Keratinocyte (primary cell): ENCODE results near the gene TMEM131. TPM values are rescaled to one million over a fixed set of nuclear protein-coding genes. Genes with fewer than 3 reads are reported as not detected.

Source experiments
- DNase-seq: peaks from one replicate; pipeline ENCODE4 v3.0.0-alpha.2; 2011; ENCODE audit warnings: low read depth, missing footprints, low spot score
- FAIRE-seq: peaks from 2 replicates; lab custom pipeline; 2011; peaks lifted over from hg19 to GRCh38; lab: Jason Lieb, UNC
- H2AFZ ChIP-seq: 2 replicates; pipeline ENCODE4 v1.6.0; 2012; ENCODE audit warnings: low read length, control low read depth, inconsistent platforms; ENCODE audit not compliant: control insufficient read depth
- H3K27ac ChIP-seq: 2 replicates; pipeline ENCODE4 v1.5.1; 2011; ENCODE audit warnings: low read length; ENCODE audit not compliant: control insufficient read depth, insufficient read depth
- H3K27me3 ChIP-seq: 3 replicates; pipeline ENCODE4 v1.6.0; 2011; ENCODE audit warnings: low read length; ENCODE audit not compliant: control insufficient read depth, insufficient read depth; ENCODE audit errors: extremely low read depth
- H3K36me3 ChIP-seq, 2 experiments: 2 replicates in 1 of 2; 3 replicates in 1 of 2; pipeline ENCODE4 v1.5.1; 2011; ENCODE audit warnings: low read length in 2 of 2, mild to moderate bottlenecking in 1 of 2; ENCODE audit not compliant: control insufficient read depth in 2 of 2, insufficient read depth in 2 of 2; ENCODE audit errors: extremely low read depth in 1 of 2
- H3K4me1 ChIP-seq: 3 replicates; pipeline ENCODE4 v1.5.1; 2011; ENCODE audit warnings: low read length; ENCODE audit not compliant: control insufficient read depth, insufficient read depth; ENCODE audit errors: extremely low read depth
- H3K4me2 ChIP-seq: 3 replicates; pipeline ENCODE4 v1.6.0; 2011; ENCODE audit warnings: low read depth, low read length; ENCODE audit not compliant: control insufficient read depth, insufficient read depth; ENCODE audit errors: extremely low read depth
- H3K4me3 ChIP-seq, 3 experiments: fragments of 200-600 bp in 1 of 3; sonication (generic) in 1 of 3; 2 replicates in 2 of 3; 3 replicates in 1 of 3; pipeline ENCODE4 v1.5.1; 2011 to 2016; ENCODE audit warnings: low read length in 3 of 3, mild to moderate bottlenecking in 3 of 3, control low read depth in 2 of 3, inconsistent platforms in 1 of 3, low read depth in 1 of 3, mixed read lengths in 1 of 3, mixed run types in 1 of 3, moderate library complexity in 1 of 3; ENCODE audit not compliant: control insufficient read depth in 2 of 3, insufficient read depth in 2 of 3; ENCODE audit errors: extremely low read depth in 1 of 3
- H3K79me2 ChIP-seq: 2 replicates; pipeline ENCODE4 v1.6.0; 2012; ENCODE audit warnings: low read length; ENCODE audit not compliant: control insufficient read depth, insufficient read depth
- H3K9ac ChIP-seq: 3 replicates; pipeline ENCODE4 v1.6.0; 2011; ENCODE audit warnings: low read length; ENCODE audit not compliant: control insufficient read depth, insufficient read depth; ENCODE audit errors: extremely low read depth
- H3K9me1 ChIP-seq: 3 replicates; pipeline ENCODE4 v1.6.0; 2011; ENCODE audit warnings: low read length; ENCODE audit not compliant: control insufficient read depth, insufficient read depth; ENCODE audit errors: extremely low read depth
- H3K9me3 ChIP-seq: 2 replicates; pipeline ENCODE4 v1.5.1; 2012; ENCODE audit warnings: low read depth, low read length; ENCODE audit not compliant: control insufficient read depth
- H4K20me1 ChIP-seq: 3 replicates; pipeline ENCODE4 v1.6.0; 2011; ENCODE audit warnings: low read length; ENCODE audit not compliant: control insufficient read depth, insufficient read depth; ENCODE audit errors: extremely low read depth
- EZH2 ChIP-seq: IDR thresholded peaks from one replicate; pipeline ENCODE4 v1.6.1; 2012; ENCODE audit warnings: inconsistent platforms, mild to moderate bottlenecking, low read length, moderate library complexity
- dilution Hi-C: fragments of 300-500 bp; cut with MboI; formaldehyde crosslinking; loops from one replicate; pipeline ENCODE4 v1.7.0; 2020; ENCODE audit warnings: low sequenced_read_pairs; ENCODE audit not compliant: extremely low pct_ligation_motif_present
- polyA plus RNA-seq, 5 experiments: library from polyadenylated mRNA; depleted of rRNA in 3 of 5; stranded (reverse) in 3 of 5; stranded (forward) in 1 of 5; unstranded in 1 of 5; fragments of >200 nt; gene quantifications; 1 replicate in 1 of 5; 2 replicates in 3 of 5; 3 replicates in 1 of 5; pipeline versions ENCODE4 v1.2.1 to v1.2.3, GENCODE V29; 2011 to 2012; ENCODE audit warnings: missing spikeins in 2 of 5, low read depth in 1 of 5, low replicate concordance in 1 of 5
- TF ChIP-seq, protein P1 (sequence below), 3 experiments: IDR thresholded peaks in 1 of 3; conservative IDR thresholded peaks in 1 of 3; optimal IDR thresholded peaks in 1 of 3; 2 replicates in 2 of 3; 3 replicates in 1 of 3; pipeline versions ENCODE3 to v1.5.1; 2011; ENCODE audit warnings: low read length in 3 of 3, mild to moderate bottlenecking in 3 of 3, moderate library complexity in 2 of 3, control low read depth in 1 of 3, inconsistent platforms in 1 of 3; ENCODE audit not compliant: insufficient read depth in 2 of 3; ENCODE audit errors: extremely low read depth in 1 of 3

The TMEM131 gene
- polyA plus RNA-seq, 1 donor (not counting 4 experiments of a cell fraction or from before 2014, with no cell fraction given): 25.5 TPM

DNA sequence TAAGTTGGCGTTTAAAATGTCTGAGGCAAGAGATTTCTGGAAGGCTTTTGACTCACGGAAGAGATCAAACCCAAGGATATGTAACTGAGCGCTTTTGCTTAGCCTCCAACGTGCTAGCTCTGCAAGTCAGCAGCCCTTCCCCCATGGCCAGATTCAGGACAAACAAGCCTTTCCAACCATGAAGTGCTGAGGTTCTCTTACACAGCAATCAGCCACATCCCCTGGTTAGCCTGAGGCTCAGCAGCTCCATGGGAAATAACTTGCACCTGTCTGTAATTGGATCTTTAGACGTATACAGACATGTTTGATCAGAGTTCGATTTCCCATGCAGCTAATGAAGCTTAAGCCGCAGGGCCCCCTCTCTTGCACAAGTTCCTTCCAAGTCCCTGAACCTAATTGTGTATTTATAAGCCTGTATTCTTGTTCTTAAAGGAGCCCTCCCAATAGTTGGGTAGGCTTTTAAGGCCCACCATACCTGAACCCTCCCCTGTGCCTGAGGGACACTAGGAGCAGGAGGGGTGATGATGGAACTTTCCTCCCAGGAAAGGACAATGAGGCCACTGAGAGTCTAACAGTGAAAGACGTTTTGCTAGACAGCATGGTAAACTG, 2.1 kb upstream of the TMEM131 start:
- Histone ChIP-seq H3K9ac (no peak overlapping the region), H3K4me3 (no peak overlapping the region), H3K79me2 (peaks cover 20% of the 10 kb centered on the region), H4K20me1 (peaks cover 2% of the 10 kb centered on the region), H3K27ac (no peak overlapping the region), H3K9me3 (no peaks in the 10 kb centered on the region), H3K4me1 (peaks cover 20% of the 10 kb centered on the region), H2AFZ (no peak overlapping the region), H3K27me3 (no peaks in the 10 kb centered on the region), H3K9me1 (no peaks in the 10 kb centered on the region), H3K4me2 (no peak overlapping the region), H3K36me3 (no peaks in the 10 kb centered on the region)
- no peak for DNase-seq
- FAIRE-seq: peak; percentile 79
- TF ChIP-seq, protein P1, sequence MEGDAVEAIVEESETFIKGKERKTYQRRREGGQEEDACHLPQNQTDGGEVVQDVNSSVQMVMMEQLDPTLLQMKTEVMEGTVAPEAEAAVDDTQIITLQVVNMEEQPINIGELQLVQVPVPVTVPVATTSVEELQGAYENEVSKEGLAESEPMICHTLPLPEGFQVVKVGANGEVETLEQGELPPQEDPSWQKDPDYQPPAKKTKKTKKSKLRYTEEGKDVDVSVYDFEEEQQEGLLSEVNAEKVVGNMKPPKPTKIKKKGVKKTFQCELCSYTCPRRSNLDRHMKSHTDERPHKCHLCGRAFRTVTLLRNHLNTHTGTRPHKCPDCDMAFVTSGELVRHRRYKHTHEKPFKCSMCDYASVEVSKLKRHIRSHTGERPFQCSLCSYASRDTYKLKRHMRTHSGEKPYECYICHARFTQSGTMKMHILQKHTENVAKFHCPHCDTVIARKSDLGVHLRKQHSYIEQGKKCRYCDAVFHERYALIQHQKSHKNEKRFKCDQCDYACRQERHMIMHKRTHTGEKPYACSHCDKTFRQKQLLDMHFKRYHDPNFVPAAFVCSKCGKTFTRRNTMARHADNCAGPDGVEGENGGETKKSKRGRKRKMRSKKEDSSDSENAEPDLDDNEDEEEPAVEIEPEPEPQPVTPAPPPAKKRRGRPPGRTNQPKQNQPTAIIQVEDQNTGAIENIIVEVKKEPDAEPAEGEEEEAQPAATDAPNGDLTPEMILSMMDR (optimal IDR thresholded peaks at IDR 0.05 in 1 of 3, IDR thresholded peaks at IDR 0.05 in 1 of 3, conservative IDR thresholded peaks at IDR 0.05 in 1 of 3; ENCODE audit: extremely low read depth in 1 of 3, insufficient read depth in 2 of 3, low read length in 3 of 3): no peak
- no peak for TF ChIP-seq EZH2
- dilution Hi-C loops: no loop called here

DNA sequence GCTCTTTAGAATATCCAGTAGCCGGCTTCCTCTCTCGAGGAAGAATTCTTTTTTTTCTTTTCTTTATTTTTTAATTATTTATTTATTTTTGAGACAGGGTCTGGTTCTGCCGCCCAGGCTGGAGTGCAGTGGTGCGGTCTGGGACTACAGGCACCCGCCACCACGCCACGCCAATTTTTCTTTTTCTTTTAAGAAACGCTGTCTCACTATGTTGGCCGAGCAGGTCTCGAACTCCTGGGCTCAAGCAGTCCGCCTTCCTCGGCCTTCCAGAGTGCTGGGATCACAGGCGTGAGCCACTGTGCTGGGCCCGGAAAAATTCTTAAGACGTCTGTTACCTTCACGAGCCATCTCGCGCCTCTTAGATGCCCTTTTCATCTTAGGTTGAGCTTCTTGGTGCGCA, 931 bp upstream of the TMEM131 start:
- no peaks in the 10 kb centered on the region for H3K36me3 ChIP-seq
- H3K79me2 ChIP-seq: peaks cover 31% of the 10 kb centered on the region
- dilution Hi-C loops: no loop called here
- no peak overlapping the region for H3K27ac ChIP-seq
- H3K4me2 ChIP-seq: peak overlapping the region; percentile 75
- DNase-seq (no peak), FAIRE-seq (no peak)
- H3K4me1 ChIP-seq: peaks cover 32% of the 10 kb centered on the region
- no peaks in the 10 kb centered on the region for H3K9me3 ChIP-seq
- H3K4me3 ChIP-seq: peak overlapping the region in 2 of 3 experiments; percentile 53 to 95
- no peak for TF ChIP-seq EZH2
- TF ChIP-seq, protein P1 (optimal IDR thresholded peaks at IDR 0.05 in 1 of 3, IDR thresholded peaks at IDR 0.05 in 1 of 3, conservative IDR thresholded peaks at IDR 0.05 in 1 of 3; ENCODE audit: extremely low read depth in 1 of 3, insufficient read depth in 2 of 3, low read length in 3 of 3): no peak
- peak overlapping the region; percentile 90 for H2AFZ ChIP-seq
- peaks cover 2% of the 10 kb centered on the region for H4K20me1 ChIP-seq
- H3K9ac ChIP-seq: no peak overlapping the region
- H3K9me1 ChIP-seq: no peaks in the 10 kb centered on the region
- no peaks in the 10 kb centered on the region for H3K27me3 ChIP-seq
